HG02610 (cell line): ENCODE results near the gene LAMTOR2.
A peak's percentile ranks its signal among the peaks of the same experiment; 100 is the strongest.
"Not testable (repeated sequence)": the region's sequence is repeated elsewhere in the genome, so short reads cannot be mapped to it uniquely, and the experiment has no call there.

Experiments used
- ATAC-seq: cut with Tn5 transposase; IDR thresholded peaks from one replicate; pipeline ENCODE4 v1.9.1; 2021; ENCODE audit warnings: mild to moderate bottlenecking, moderate library complexity; ENCODE audit not compliant: unreplicated experiment

The LAMTOR2 gene

DNA sequence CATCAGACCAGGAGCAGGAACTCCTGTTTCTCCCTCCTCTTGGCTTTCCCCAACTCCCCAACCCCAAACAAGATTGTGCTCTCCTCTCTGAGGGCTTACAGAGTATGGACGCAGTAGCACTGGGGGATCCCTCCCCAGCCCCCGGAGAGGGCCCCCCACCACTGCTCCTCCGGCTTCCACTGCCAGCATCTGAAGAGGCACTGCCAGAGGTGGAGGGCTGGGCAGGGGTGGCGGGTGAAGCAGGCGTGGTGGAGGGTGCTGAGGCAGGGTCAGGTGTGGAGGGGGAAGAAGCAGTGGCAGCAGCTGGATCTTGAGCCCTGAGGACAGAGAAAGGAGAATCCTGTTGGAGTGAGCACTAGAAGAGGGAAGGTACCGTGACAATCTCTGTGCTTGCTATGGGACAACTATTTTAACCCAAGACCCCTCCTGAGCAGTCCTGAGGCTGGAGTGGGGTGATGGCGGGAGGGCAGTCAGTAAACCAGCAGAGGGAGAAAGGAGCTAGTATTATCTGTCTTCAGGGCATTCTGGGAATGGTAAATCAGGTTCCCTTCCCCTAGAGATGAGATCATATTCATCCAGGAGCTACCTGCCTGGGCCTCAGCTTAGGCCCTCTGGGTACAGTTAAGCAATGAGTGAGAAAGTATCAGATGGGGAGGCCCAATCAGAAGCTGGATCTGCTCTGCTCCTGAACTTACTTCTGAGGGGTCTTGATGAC lies 3.4 kb upstream of the LAMTOR2 start:
- no peak for ATAC-seq

DNA sequence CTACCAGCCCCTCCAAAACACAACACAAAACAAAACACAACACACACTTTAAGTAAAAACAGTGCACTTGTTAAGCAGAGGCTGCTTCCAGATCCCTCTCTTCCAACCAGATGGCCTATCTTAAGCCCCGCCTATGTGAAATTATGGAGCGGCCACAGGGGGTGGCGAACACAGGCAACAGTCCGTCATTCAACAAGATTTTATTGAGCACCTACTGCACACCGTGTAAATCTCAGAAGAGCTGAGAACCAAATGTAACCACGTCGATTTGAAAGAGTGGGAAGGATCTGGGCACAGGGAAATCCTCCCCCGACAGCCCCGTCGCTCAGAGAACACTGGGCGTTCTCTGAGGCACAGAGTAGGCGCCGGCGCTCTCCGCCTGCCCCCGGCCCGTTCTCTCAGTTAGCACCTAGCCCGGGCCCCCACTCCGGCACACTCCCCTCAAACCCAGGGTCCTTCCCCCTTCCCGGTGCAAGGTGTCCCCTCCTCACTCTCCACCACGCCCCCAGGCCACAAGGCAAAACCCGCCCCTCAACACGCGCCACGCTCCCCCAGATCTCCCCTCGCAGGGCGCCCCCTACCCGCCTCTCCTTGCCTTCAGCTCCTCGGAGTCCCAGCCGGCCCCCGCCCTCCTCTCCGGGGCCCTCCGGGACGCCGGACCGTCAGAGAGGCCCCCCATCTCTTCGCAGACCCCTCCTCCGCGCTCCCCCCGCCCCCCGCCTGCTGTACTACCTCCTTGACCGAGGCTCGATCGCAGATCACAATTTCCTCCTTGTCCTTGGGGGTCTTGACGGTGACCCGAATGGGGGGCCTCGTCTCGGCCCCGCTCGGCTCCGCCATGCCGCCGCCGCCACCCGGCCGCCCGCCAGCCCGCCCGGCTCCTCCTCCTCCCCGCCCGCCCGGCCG lies 1.5 kb upstream of the LAMTOR2 start:
- no peak for ATAC-seq

DNA sequence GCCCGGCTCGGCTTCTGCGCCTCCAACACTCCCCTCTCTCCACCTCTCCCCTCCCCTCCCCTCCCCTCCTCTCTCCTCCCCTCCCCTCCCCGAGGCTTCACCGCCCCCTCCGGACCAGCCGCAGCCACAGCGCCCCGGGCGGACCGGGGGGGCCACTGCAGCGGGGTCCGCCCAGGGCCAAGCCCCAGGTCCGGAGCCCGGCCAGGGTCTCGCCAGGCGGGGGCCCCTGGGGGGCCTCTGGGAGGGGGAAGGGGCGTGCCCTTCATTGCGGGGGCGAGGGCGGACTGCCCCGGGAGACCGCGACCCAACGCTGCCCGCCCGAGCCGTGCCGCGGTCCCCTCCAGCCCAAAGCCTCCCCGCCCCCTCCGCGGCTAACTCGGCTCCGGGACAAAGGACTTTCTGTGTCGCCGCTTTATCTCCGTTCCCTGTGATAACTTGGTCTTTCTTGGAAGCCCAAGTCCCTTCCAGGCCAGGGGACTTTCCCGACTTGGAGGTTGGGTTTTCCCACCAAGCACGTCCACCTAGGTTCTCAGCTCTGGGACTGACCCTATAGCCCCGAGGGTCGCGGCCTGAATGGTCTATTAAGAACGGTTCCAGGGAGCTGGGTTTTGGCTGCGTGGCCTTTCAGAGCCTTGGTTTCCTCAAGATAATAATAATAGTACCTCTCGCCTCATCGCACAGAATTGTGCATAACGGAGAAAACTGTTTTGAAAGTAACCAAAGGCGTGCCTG lies 648 bp upstream of the LAMTOR2 start, which contains the start of gene UBQLN4:
UBQLN4 (minus strand) TSS at position 31 of the 732 bp plus-strand sequence. CDS start 97 bp downstream, outside the sequence.
- peak; percentile 55 for ATAC-seq

DNA sequence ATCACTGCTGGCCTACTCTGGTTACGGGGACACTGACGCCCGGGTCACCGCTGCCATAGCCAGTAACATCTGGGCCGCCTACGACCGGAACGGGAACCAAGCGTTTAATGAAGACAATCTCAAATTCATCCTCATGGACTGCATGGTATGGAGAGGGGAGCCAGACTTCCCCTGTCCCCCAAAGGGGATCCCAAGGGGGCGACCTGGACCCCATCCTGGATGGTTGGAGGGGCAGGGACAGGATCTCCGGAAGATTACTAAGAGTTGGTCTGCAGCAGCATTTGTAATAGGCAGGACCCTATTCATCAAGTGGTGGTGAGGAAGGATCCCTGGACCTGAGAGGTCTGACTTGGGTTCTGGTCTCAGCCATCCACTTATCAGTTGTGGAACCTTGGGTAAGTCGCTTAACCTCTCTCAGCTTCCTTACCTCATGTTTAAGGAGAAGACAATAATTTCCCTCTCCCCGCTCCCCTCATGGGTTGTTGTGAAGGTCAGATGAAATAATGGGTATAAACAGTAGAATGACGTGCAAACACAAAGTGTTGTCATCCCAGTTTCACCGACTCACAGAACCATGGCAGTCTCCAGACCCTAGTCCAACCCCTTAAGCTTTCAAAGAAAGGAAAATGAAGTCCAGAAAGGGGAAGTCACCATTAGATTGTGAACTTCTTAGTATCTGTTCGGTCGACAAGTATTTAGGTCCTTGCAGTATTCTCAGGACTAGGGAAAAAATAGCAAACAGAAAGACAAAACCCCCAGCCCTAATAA lies 883 bp downstream of the LAMTOR2 start:
- ATAC-seq = no peak

DNA sequence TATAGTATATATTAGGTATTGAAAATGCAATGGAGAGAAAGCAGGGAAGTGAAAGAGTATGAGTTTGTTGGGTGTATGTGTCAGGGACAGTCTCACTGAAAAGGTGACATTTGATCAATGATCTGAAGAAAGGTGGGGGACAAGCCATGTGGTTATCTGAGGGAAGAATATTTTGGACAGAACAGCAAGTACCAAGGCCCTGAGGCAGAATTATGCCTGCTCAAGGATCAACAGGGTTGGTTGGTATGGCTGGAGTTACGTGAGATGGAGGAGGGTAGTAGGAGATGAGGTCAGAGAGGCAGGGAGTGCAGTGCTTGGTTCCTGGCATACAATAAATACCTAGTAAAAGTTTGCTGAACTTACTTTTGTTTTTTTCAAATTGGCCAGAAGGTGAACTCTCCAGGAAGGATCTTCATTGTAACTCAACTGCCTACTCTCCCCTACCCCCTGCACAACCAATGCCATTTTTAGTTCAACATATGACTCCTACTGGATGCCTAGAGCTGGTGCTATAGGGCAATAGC lies 1.8 kb downstream of the LAMTOR2 start:
- no peak for ATAC-seq

DNA sequence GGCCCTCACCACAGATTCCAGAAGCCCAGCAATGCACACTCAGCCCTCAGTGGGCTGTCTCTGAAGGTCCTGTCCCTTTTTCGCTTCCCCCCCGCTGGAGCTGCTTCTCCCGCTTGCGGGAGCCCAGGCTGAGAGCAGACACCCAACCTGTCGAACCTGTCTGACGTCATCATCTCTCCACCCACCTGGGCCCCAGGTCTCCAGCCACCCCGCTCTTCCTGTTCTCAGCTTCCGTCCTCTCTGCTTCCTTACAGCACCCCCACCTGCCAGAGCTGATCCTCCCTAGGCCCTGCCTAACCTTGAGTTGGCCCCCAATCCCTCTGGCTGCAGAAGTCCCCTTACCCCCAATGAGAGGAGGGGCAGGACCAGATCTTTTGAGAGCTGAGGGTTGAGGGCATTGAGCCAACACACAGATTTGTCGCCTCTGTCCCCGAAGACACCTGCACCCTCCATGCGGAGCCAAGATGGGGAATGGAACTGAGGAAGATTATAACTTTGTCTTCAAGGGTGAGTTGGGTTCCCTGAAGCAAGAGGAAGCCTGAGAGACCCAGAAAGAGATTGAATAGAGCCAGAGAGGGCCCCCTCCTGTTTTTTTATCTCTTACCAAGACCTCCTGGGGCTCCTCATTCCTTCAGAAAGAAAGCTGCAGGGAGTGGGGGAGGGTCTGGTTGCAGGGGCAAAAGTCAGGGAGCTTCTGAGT lies 6.5 kb downstream of the LAMTOR2 start, which contains the start of gene RAB25:
RAB25 (plus strand) TSS at position 224 of the 700 bp plus-strand sequence; CDS start at position 465, 241 bp downstream.
- ATAC-seq = no peak

DNA sequence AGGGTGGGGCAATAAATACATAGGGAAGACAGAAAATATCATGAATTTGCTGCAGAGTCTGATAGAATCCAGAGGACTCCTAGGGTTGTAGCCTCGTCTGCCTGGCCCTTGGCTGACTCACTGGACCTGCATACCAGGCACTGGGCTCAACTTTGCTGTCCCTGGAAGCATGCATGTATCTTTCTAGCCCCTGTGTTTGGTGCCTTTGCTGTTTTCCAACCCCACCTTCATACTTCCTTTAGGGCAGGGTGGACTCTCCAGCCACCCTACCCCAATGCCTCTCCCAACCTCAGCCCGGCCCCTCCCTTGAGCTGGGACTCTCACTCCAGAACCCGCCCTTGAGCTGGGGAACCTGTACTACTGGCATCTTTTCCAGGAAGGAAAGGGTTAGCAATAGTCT lies 7.6 kb downstream of the LAMTOR2 start:
- ATAC-seq = no peak

DNA sequence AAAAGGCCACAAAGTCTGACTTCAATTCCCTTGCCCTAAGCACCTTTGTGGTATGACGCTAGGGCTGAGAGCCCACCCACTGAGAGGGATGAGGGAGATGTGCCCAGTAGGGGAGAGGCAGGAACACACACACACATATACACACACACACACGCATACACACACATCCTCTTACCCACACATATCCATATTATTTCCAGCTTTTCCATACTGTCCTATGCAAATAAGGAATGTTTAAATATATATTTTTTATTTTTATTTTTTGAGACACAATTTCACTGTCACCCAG lies 9.4 kb downstream of the LAMTOR2 start:
- no peak for ATAC-seq

DNA sequence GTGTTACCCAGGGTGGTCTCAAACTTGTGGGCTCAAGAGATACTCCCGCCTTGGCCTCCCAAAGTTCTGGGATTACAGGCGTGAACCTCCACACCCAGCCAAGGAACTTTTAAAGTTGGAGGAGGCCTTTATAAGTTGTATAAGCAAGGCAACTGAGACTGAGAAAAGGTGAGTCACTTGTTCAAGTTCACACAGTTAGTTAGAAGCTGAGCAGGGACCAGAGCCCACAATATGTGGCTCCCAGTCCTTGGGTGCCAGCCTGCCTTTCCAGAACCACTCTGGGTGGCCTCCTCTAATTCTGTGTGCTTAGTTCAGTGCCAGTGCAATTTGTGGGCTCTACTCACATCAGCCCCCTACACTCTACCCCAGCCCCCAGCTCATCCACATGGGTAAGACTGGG lies 10.0 kb downstream of the LAMTOR2 start:
- no peak for ATAC-seq

DNA sequence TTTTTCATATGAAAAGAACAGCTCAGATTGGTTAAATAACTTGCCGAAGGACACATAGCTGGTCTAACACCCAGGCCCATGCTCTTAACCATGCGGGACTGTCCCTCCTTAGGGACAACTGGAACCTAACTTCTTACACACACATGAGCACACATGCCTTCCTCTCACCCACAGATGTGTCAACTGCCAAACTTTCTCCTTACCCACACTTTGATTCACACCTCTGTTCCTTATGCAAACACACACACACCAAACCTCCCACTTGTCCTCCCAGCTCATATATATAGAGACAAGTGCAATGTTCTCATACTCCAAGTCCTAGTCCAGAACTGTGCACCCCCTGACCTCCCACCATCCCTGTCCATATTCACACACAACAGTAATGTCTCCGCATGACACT lies 10.6 kb downstream of the LAMTOR2 start:
- ATAC-seq = no peak

- no peak for ATAC-seq
These were observed 11.3 kb downstream of the LAMTOR2 start for GRCh38 chr1:156065871-156066270.

DNA sequence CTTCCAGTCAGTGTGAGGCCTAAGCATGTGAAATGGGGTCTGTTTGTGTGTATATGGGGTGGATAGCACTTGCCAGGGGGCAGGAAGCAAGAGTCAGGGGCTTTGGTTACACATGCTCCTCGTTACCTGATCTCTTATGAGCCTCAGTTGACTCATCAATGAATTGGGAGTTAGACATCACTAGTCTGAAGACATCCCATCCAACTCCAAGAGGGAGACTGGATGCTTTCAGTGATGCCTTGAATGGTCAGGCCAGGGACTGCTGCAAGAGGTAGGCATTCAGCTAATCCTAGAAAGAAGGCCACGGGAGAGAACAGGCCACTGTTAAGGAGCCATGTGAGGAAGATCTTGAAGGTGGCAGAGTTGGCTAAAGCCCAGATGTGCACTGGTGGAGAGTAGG lies 12.7 kb downstream of the LAMTOR2 start:
- ATAC-seq = no peak

- ATAC-seq = no peak
These were observed 15.2 kb downstream of the LAMTOR2 start for GRCh38 chr1:156069490-156070455.

GRCh38 chr1:156070548-156070947 lies 16.0 kb downstream of the LAMTOR2 start:
- no peak for ATAC-seq

GRCh38 chr1:156071332-156071816 lies 16.8 kb downstream of the LAMTOR2 start:
- ATAC-seq = not testable (repeated sequence)

GRCh38 chr1:156072251-156072650 lies 17.7 kb downstream of the LAMTOR2 start:
- no peak for ATAC-seq

DNA sequence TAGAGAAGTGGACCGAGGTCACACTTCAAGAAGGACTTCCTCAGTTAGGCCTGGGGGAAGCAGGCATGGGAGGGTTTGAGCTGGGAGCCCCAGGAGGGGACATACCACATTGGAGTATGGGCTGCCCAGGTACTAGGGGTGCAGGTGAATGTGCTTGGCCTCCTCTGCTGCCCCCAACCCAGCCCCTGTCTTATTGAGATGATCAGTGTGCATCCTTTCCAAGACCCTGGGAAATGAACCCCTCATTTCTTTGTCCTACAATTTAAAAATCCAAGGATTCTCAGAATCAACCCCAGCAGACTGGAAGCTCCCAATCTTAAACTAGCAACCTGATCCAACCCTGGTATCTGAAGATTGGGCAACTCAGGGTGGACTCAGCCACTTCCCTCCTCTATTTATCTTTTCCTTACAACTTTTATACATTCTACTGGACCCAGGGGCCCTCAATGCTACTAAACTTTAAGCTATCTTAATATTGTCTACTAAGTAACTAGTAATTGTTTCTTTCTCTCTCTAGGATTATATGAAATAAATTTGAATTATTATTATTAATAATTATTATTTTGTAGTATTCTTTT lies 18.6 kb downstream of the LAMTOR2 start:
- no peak for ATAC-seq

DNA sequence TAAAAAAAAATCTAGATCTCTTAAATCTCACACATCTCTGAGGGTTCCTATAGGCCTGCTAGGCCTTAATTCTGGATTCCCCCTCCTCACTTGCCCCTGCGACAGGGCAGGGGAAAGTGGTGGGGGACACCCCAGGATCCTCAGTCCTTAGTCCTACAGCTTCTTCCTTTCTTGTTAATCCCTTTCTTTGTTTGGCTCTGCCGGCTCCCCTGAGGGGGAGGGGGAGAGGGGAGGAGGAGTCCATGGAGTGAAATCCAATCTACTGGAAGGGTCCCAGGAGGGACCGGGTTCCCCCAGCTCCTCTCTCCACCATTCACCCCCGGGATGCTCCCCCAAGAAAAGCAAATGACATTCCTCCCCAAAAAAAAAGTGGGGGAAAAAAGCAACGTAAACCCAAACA lies 19.2 kb downstream of the LAMTOR2 start:
- ATAC-seq = no peak
